GM12875 (cell line): ENCODE measurements around the gene ST3GAL2.

ENCODE experiments used
- H3K4me3 ChIP-seq: one replicate; pipeline ENCODE4 v1.5.1; 2011; ENCODE audit warnings: low read depth, low read length, control low read depth
- CTCF ChIP-seq: IDR thresholded peaks from 2 replicates; pipeline ENCODE4 v1.5.1; 2011; ENCODE audit warnings: low read depth, mild to moderate bottlenecking, control low read depth, inconsistent platforms, low read length, moderate library complexity, borderline replicate concordance; ENCODE audit not compliant: insufficient read depth

Gene ST3GAL2

GRCh38 chr16:70378869-70379493, 59.9 kb downstream of the ST3GAL2 start:
- H3K4me3 ChIP-seq = no peak overlapping the region
- TF ChIP-seq CTCF = no peak

DNA sequence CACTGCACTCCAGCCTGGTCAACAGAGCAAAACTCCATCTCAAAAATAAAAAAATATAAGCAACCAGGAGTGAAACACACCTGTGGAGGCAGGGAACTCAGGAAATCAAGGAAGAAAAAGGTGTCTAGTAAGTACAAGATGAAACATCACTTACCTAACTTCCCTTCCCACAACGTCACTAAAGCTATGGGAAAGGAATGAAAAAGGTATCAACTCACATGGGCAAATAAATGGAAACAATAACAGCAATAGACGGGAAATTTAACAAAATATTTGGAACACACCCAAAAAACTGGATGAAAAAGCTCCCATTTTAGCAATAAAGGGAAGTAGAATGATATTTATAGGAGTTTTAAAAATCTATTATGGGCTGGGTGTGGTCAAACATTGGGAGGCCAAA, 61.1 kb downstream of the ST3GAL2 start:
- no peak for TF ChIP-seq CTCF
- H3K4me3 ChIP-seq = no peak overlapping the region

GRCh38 chr16:70375636-70376611, 63.0 kb downstream of the ST3GAL2 start:
- no peak overlapping the region for H3K4me3 ChIP-seq
- no peak for TF ChIP-seq CTCF

DNA sequence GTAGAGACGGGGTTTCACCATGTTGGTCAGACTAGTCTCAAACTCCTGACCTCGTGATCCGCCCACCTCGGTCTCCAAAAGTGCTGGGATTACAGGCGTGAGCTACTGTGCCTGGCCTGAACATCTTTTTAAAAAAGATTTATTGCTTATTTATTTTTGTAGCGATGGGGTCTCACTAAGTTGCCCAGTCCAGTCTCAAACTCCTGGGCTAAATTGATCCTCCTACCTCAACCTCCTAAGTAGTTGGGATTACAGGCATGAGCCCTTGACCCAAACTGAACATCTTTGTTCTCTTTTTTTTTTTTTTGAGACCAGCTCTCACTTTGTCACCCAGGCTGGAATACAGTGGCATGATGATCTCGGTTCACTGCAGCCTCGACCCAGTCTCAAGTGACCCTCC, 64.7 kb downstream of the ST3GAL2 start:
- TF ChIP-seq CTCF = no peak
- no peak overlapping the region for H3K4me3 ChIP-seq

DNA sequence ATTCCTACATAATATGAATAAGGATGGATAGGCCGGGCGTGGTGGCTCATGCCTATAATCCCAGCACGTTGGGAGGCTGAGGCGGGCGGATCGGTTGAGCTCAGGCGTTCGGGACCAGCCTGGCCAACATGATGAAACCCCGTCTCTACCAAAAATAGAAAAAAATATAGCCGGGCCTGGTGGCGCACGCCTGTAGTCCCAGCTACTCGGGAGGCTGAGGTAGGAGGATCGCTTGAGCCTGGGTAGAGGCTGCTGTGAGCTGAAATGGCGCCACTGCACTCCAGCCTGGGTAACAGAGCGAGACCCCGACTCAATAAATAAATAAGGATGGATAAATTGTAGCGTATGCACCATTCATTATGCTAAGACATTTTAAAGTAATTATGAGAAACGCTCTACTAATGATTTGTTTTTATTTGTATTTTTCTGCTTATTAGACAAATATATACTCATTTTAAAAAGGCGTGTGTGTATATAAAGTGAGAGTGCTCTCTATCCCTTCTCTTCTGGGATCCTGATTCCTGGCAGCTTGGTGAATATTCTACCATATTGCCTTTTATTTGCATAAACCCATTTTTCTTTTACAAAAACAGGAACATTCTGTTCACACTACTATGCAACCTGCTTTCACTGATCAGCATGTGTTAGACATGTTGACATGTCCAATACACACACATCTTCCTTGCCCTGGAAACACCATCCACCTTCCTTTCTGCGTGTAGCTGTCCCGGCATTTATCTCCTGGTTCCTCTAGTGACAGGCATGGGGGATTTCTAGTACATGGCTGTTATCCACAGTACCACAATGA, 65.8 kb downstream of the ST3GAL2 start:
- no peak for TF ChIP-seq CTCF

DNA sequence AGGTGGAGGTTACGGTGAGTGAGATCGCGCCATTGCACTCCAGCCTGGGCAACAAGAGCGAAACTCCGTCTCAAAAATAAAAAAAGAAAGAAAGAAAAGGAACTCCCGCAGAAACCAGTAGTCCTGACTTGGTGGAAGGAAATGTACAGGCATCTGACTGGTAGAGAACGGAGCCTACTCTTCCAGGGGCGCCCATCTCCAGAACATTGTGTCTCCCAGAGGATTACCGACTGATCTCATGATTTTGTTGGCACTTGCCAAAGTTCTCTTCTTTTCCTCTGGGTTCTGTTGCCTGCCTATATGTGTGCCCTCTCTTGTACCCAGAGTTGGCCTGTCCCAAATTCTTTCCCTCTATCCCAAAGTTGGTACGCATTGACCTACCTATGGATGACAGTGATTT, 68.0 kb downstream of the ST3GAL2 start:
- no peak overlapping the region for H3K4me3 ChIP-seq
- no peak for TF ChIP-seq CTCF

More for the DNA sequence above, 65.8 kb downstream of the ST3GAL2 start:
- no peak overlapping the region for H3K4me3 ChIP-seq
